IMR-90 (cell line): ENCODE measurements around the gene RAB27B. TPM values are rescaled to one million over a fixed set of nuclear protein-coding genes. Genes with fewer than 3 reads are reported as not detected.

ENCODE experiments used
- ATAC-seq: fragments of 200-7000 bp; cut with Tn5 transposase; 2 replicates; pipeline ENCODE4 v1.9.1; 2020; ENCODE audit warnings: low read depth, mild to moderate bottlenecking, moderate library complexity
- BruUV-seq: library from RNA; stranded (reverse); fragments of 400-500 nt; replicated peaks from 2 replicates; lab custom pipeline; 2021; lab: Mats Ljungman, UMichigan
- CTCF ChIA-PET: fragments of 300-600 bp; formaldehyde crosslinking; extraction: SDS; loops from one replicate; lab custom pipeline; 2021; ENCODE audit warnings: antibody characterized with exemption; lab: Yijun Ruan, JAX
- POLR2A ChIA-PET: fragments of 300-600 bp; sonication (Branson Sonifier 250); formaldehyde crosslinking; loops from one replicate; lab custom pipeline; 2022; ENCODE audit warnings: antibody characterized with exemption; ENCODE audit not compliant: unreplicated experiment; lab: Charles Lee
- DNase-seq: peaks from one replicate; pipeline ENCODE4 v3.0.0; 2013
- H2AFZ ChIP-seq: replicated peaks from 2 replicates; pipeline ENCODE3; 2013; ENCODE audit warnings: low read length, mild to moderate bottlenecking; ENCODE audit not compliant: poor library complexity
- H2AK5ac ChIP-seq: 2 replicates; pipeline ENCODE4 v1.6.1; 2013; ENCODE audit warnings: low read depth, low read length, inconsistent platforms
- H2AK9ac ChIP-seq: replicated peaks from 2 replicates; pipeline ENCODE3; 2013; ENCODE audit warnings: mild to moderate bottlenecking, low read depth, low read length, moderate library complexity; ENCODE audit not compliant: poor library complexity
- H2BK120ac ChIP-seq: 2 replicates; pipeline ENCODE4 v1.6.1; 2013; ENCODE audit warnings: low read depth, low read length, inconsistent platforms
- H2BK15ac ChIP-seq: 3 replicates; pipeline ENCODE4 v1.6.1; 2013; ENCODE audit warnings: low read depth, low read length, inconsistent platforms
- H2BK20ac ChIP-seq: 2 replicates; pipeline ENCODE4 v1.6.1; 2013; ENCODE audit warnings: low read depth, mild to moderate bottlenecking, inconsistent platforms, low read length, moderate library complexity
- H2BK5ac ChIP-seq: 2 replicates; pipeline ENCODE4 v1.6.1; 2013; ENCODE audit warnings: mild to moderate bottlenecking, low read depth, low read length, inconsistent platforms; ENCODE audit not compliant: poor library complexity, severe bottlenecking
- H3K14ac ChIP-seq: replicated peaks from 2 replicates; pipeline ENCODE4 v1.6.1; 2013; ENCODE audit warnings: low read depth, low read length, inconsistent platforms
- H3K18ac ChIP-seq: 2 replicates; pipeline ENCODE4 v1.6.1; 2013; ENCODE audit warnings: low read depth, low read length, control low read depth
- H3K23ac ChIP-seq: 2 replicates; pipeline ENCODE4 v1.6.1; 2013; ENCODE audit warnings: low read depth, low read length, inconsistent platforms
- H3K27ac ChIP-seq: 2 replicates; pipeline ENCODE4 v1.5.1; 2013; ENCODE audit warnings: mild to moderate bottlenecking, control low read depth, low read length; ENCODE audit not compliant: insufficient read depth
- H3K27me3 ChIP-seq: 2 replicates; pipeline ENCODE4 v1.6.1; 2013; ENCODE audit warnings: low read length; ENCODE audit not compliant: control insufficient read depth, insufficient read depth
- H3K36me3 ChIP-seq: 2 replicates; pipeline ENCODE4 v1.6.1; 2013; ENCODE audit warnings: low read length, mixed read lengths; ENCODE audit not compliant: control insufficient read depth, insufficient read depth
- H3K4ac ChIP-seq: 2 replicates; pipeline ENCODE4 v1.6.1; 2013; ENCODE audit warnings: low read depth, low read length, inconsistent platforms
- H3K4me1 ChIP-seq: 2 replicates; pipeline ENCODE4 v1.6.1; 2013; ENCODE audit warnings: low read length, mixed read lengths; ENCODE audit not compliant: control insufficient read depth, insufficient read depth
- H3K4me2 ChIP-seq: 2 replicates; pipeline ENCODE4 v1.6.1; 2013; ENCODE audit warnings: low read depth, mild to moderate bottlenecking, control low read depth, low read length, moderate library complexity
- H3K4me3 ChIP-seq: 2 replicates; pipeline ENCODE4 v1.5.1; 2013; ENCODE audit warnings: low read depth, mild to moderate bottlenecking, control low read depth, low read length, moderate library complexity; ENCODE audit not compliant: insufficient read depth
- H3K56ac ChIP-seq: 2 replicates; pipeline ENCODE4 v1.6.1; 2013; ENCODE audit warnings: low read length, inconsistent platforms; ENCODE audit not compliant: insufficient read depth; ENCODE audit errors: extremely low read depth
- H3K79me1 ChIP-seq, 2 experiments: 2 replicates each; pipeline ENCODE4 v1.6.1; 2013; ENCODE audit warnings: low read length in 2 of 2, inconsistent platforms in 1 of 2, low read depth in 1 of 2
- H3K9ac ChIP-seq: 2 replicates; pipeline ENCODE4 v1.6.1; 2013; ENCODE audit warnings: low read depth, low read length, control low read depth
- H3K9me1 ChIP-seq: 2 replicates; pipeline ENCODE4 v1.6.1; 2013; ENCODE audit warnings: low read length, inconsistent platforms; ENCODE audit not compliant: insufficient read depth
- H3K9me3 ChIP-seq: 2 replicates; pipeline ENCODE4 v1.6.1; 2013; ENCODE audit warnings: low read length; ENCODE audit not compliant: control insufficient read depth, insufficient read depth
- H4K20me1 ChIP-seq: 2 replicates; pipeline ENCODE4 v1.6.1; 2013; ENCODE audit warnings: low read length, inconsistent platforms; ENCODE audit not compliant: insufficient read depth
- H4K5ac ChIP-seq: 2 replicates; pipeline ENCODE4 v1.6.1; 2013; ENCODE audit warnings: mild to moderate bottlenecking, low read depth, low read length, control low read depth
- H4K8ac ChIP-seq, 2 experiments: 2 replicates each; pipeline ENCODE4 v1.6.1; 2013; ENCODE audit warnings: low read depth in 2 of 2, low read length in 2 of 2, control low read depth in 1 of 2, inconsistent platforms in 1 of 2
- H4K91ac ChIP-seq: 2 replicates; pipeline ENCODE4 v1.6.1; 2013; ENCODE audit warnings: low read depth, low read length, inconsistent platforms; ENCODE audit not compliant: insufficient read depth
- CHD1 ChIP-seq: IDR thresholded peaks from 2 replicates; pipeline ENCODE4 v1.6.1; 2012; ENCODE audit warnings: low read depth, low read length, improper control_type of control experiment
- WGBS, 2 experiments: methylation state at CpG; one replicate each; pipeline versions ENCODE4 v1.1.5 to v1.1.7; 2013; ENCODE audit warnings: missing lambda C conversion rate in 2 of 2; ENCODE audit not compliant: insufficient read length in 1 of 2; ENCODE audit errors: extremely low coverage in 2 of 2; 5-methylcytosine and 5-hydroxymethylcytosine counted together
- dilution Hi-C: fragments of 300-500 bp; cut with HindIII; formaldehyde crosslinking; loops from one replicate; pipeline ENCODE4 v1.14.3; 2018; ENCODE audit warnings: low sequenced_read_pairs; ENCODE audit not compliant: unreplicated experiment
- in situ Hi-C: fragments of 300-500 bp; cut with MboI; formaldehyde crosslinking; loops from 3 replicates; pipeline ENCODE4 v1.14.3; 2019; ENCODE audit warnings: low sequenced_read_pairs, inconsistent platforms, mixed read lengths
- intact Hi-C: fragments of 100-400 bp; cut with micrococcal nuclease; formaldehyde crosslinking; loops from 2 replicates; pipeline ENCODE4 v1.10.0; 2022
- polyA plus RNA-seq, 3 experiments: library from polyadenylated mRNA; depleted of rRNA; stranded (reverse); fragments of >200 nt; gene quantifications; 2 replicates each; pipeline ENCODE4 v1.2.3, GENCODE V29; 2012; ENCODE audit warnings: low replicate concordance in 1 of 3
- total RNA-seq: library from RNA; depleted of rRNA; stranded (reverse); fragments of >200 nt; gene quantifications from 2 replicates; pipeline ENCODE4 v1.2.3, GENCODE V29; 2012

Gene RAB27B
- total and polyA plus RNA-seq, 2 of the 4 experiments (the other 2 are of a cell fraction), result 0.24 to 1.3 TPM

DNA sequence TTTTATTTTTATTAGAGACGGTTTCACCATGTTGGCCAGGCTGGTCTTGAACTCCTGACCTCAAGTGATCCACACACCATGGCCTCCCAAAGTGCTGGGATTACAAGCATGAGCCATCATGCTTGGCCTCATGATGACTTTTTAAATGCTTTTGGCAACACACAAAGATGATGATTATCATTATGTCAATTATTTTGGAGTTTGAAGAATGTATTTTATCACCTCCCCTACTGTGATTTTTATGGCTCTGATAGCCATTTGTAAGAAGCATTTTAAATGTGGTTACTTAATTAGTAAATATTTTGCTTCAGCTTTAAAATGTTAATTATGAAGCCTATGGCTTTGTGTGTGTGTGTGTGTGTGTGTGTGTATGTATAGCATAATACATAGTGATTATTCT lies 45.1 kb upstream of the RAB27B start:
- H2AK9ac ChIP-seq, result no peak overlapping the region
- H3K4me2 ChIP-seq, result no peak overlapping the region
- no peak overlapping the region for H2AFZ ChIP-seq
- H3K27me3 ChIP-seq, result no peaks in the 10 kb centered on the region
- H2BK120ac ChIP-seq, result no peak overlapping the region
- POLR2A ChIA-PET, result no interaction called here
- H3K4ac ChIP-seq, result no peak overlapping the region
- dilution Hi-C loops, result no loop called here
- H4K20me1 ChIP-seq, result no peaks in the 10 kb centered on the region
- no peaks in the 10 kb centered on the region for H3K36me3 ChIP-seq
- no peak overlapping the region for H3K14ac ChIP-seq
- TF ChIP-seq CHD1, result no peak
- H3K4me1 ChIP-seq, result 0 out of 2 replicates have a peak, but pooled peaks cover 1% of the 10 kb centered on the region
- H4K5ac ChIP-seq, result no peak overlapping the region
- H4K8ac ChIP-seq, result no peak overlapping the region
- no peak overlapping the region for H3K9ac ChIP-seq
- H3K56ac ChIP-seq, result no peak overlapping the region
- H3K9me1 ChIP-seq, result no peaks in the 10 kb centered on the region
- BruUV-seq, result no TSS peak
- WGBS, 2 experiments, result no CpG with 5 or more reads among the region's 1 CpG
- in situ Hi-C loops, result no loop called here
- DNase-seq, result no peak
- no peaks in the 10 kb centered on the region for H3K9me3 ChIP-seq
- H3K23ac ChIP-seq, result no peak overlapping the region
- no peak overlapping the region for H2BK15ac ChIP-seq
- no peak overlapping the region for H3K27ac ChIP-seq
- intact Hi-C loops, result no loop called here
- CTCF ChIA-PET, result no interaction called here
- no peaks in the 10 kb centered on the region for H3K79me1 ChIP-seq
- H3K18ac ChIP-seq, result no peak overlapping the region
- H3K4me3 ChIP-seq, result no peak overlapping the region
- no peak overlapping the region for H2BK5ac ChIP-seq
- H4K91ac ChIP-seq, result no peak overlapping the region
- no peak overlapping the region for H2BK20ac ChIP-seq
- ATAC-seq, result no peak
- H2AK5ac ChIP-seq, result no peak overlapping the region
